HL-60 (cell line): ENCODE data around the gene FILIP1L.

Experiments used
- DNase-seq, 2 experiments: peaks; one replicate each; pipeline ENCODE4 v3.0.0-alpha.2; 2010 to 2020; ENCODE audit warnings: low read depth in 1 of 2, low spot score in 1 of 2
- H3K27ac ChIP-seq: fragments of 250-450 bp; sonication (Bioruptor Pico); replicated peaks from 2 replicates; pipeline ENCODE4 v1.5.1; 2020; ENCODE audit warnings: mild to moderate bottlenecking, moderate library complexity
- H3K27me3 ChIP-seq: fragments of 250-450 bp; sonication (Bioruptor Pico); 2 replicates; pipeline ENCODE4 v1.5.1; 2021; ENCODE audit warnings: mild to moderate bottlenecking, moderate library complexity; ENCODE audit not compliant: insufficient read depth, poor library complexity, severe bottlenecking
- H3K4me3 ChIP-seq: replicated peaks from 2 replicates; pipeline ENCODE4 v1.5.1; 2011; ENCODE audit warnings: mild to moderate bottlenecking, control low read depth, low read length; ENCODE audit not compliant: insufficient read depth
- GABPA ChIP-seq: IDR thresholded peaks from 2 replicates; pipeline ENCODE4 v1.6.1; 2012; ENCODE audit warnings: low read depth
- POLR2AphosphoS5 ChIP-seq: IDR thresholded peaks from 2 replicates; pipeline ENCODE4 v1.6.1; 2012; ENCODE audit warnings: low read depth
- SPI1 ChIP-seq: IDR thresholded peaks from 2 replicates; pipeline ENCODE4 v1.6.1; 2012; ENCODE audit warnings: low read depth, mild to moderate bottlenecking, borderline replicate concordance
- TF ChIP-seq, protein P1 (sequence below): IDR thresholded peaks from 2 replicates; pipeline ENCODE4 v1.6.1; 2012; ENCODE audit warnings: low read depth; ENCODE audit not compliant: insufficient replicate concordance
- TF ChIP-seq, protein P2 (sequence below): IDR thresholded peaks from one replicate; pipeline ENCODE4 v1.5.1; 2011; ENCODE audit warnings: low read length, control low read depth, inconsistent platforms; ENCODE audit not compliant: insufficient read depth

Gene FILIP1L

DNA sequence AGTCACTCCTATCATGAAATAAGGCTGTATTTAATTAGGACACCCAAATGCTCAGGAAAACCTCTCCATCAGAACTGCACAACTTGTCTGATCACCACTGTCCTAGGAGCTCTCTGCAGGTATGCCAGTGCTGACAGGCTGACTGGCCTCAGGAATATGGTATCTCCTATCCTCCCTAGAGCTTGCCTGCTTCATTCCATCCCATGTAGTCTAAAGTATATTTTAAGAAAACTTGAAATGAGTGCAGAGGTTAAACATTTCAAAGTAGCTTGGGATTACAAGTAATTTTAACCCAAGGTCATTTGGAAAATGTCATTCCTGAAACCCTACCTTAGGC is 23.7 kb downstream of the FILIP1L start:
- TF ChIP-seq GABPA (no peak), POLR2AphosphoS5 (no peak), SPI1 (no peak)
- TF ChIP-seq, protein P1, sequence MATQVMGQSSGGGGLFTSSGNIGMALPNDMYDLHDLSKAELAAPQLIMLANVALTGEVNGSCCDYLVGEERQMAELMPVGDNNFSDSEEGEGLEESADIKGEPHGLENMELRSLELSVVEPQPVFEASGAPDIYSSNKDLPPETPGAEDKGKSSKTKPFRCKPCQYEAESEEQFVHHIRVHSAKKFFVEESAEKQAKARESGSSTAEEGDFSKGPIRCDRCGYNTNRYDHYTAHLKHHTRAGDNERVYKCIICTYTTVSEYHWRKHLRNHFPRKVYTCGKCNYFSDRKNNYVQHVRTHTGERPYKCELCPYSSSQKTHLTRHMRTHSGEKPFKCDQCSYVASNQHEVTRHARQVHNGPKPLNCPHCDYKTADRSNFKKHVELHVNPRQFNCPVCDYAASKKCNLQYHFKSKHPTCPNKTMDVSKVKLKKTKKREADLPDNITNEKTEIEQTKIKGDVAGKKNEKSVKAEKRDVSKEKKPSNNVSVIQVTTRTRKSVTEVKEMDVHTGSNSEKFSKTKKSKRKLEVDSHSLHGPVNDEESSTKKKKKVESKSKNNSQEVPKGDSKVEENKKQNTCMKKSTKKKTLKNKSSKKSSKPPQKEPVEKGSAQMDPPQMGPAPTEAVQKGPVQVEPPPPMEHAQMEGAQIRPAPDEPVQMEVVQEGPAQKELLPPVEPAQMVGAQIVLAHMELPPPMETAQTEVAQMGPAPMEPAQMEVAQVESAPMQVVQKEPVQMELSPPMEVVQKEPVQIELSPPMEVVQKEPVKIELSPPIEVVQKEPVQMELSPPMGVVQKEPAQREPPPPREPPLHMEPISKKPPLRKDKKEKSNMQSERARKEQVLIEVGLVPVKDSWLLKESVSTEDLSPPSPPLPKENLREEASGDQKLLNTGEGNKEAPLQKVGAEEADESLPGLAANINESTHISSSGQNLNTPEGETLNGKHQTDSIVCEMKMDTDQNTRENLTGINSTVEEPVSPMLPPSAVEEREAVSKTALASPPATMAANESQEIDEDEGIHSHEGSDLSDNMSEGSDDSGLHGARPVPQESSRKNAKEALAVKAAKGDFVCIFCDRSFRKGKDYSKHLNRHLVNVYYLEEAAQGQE: no peak
- TF ChIP-seq, protein P2, sequence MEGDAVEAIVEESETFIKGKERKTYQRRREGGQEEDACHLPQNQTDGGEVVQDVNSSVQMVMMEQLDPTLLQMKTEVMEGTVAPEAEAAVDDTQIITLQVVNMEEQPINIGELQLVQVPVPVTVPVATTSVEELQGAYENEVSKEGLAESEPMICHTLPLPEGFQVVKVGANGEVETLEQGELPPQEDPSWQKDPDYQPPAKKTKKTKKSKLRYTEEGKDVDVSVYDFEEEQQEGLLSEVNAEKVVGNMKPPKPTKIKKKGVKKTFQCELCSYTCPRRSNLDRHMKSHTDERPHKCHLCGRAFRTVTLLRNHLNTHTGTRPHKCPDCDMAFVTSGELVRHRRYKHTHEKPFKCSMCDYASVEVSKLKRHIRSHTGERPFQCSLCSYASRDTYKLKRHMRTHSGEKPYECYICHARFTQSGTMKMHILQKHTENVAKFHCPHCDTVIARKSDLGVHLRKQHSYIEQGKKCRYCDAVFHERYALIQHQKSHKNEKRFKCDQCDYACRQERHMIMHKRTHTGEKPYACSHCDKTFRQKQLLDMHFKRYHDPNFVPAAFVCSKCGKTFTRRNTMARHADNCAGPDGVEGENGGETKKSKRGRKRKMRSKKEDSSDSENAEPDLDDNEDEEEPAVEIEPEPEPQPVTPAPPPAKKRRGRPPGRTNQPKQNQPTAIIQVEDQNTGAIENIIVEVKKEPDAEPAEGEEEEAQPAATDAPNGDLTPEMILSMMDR: no peak
- H3K27me3 ChIP-seq: no peaks in the 10 kb centered on the region
- H3K27ac ChIP-seq: peak overlapping the region; percentile 68
- H3K4me3 ChIP-seq: no peak overlapping the region
- DNase-seq: no peak

DNA sequence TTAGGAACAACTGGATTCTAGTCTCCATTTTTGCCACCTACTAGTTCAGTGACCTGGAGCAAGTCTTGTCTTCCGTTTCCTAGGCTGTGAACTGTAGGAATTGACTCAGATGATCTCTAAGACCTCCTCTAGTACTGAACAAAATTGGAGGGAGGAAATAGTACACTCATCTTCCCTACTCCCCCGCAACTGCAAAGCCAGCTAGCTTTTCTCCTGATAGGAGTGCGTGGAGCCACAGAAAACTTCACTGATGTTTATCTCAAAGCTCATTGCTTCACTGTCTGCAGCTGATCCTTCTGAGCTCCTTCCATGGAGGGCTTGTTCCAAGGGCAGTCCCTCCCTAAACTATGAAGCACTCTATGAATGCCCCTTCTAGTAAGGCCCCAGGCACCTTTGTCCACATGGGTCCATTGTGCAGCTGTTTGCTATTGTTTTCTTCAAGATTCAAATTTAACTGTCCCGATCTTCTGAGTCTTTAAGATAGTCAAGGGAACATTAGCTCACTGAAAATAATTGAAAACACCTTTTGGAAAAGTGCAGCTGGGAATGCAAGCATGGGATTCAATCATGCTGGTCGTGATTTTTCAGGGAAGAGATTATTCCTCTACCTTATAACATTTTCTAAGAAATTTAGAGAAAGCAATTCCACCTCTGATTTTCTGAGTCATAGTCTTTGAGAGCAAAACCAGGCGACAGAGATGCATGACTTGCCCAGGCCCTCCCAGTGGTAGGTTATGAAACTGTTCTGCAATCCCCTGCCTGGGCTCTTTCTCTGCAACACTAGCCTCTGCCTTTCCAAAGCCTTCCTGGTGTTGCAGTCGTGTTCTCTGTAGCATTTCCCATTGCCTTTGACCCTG is 24.3 kb downstream of the FILIP1L start:
- peak overlapping the region; percentile 68 for H3K27ac ChIP-seq
- DNase-seq: peak in 1 of 2 experiments; percentile 90
- H3K27me3 ChIP-seq: no peaks in the 10 kb centered on the region
- no peak overlapping the region for H3K4me3 ChIP-seq
- TF ChIP-seq GABPA (no peak), POLR2AphosphoS5 (0 out of 2 replicates have a peak, but pooled peaks have one; percentile 20)
- TF ChIP-seq, protein P2: peak; percentile 41

DNA sequence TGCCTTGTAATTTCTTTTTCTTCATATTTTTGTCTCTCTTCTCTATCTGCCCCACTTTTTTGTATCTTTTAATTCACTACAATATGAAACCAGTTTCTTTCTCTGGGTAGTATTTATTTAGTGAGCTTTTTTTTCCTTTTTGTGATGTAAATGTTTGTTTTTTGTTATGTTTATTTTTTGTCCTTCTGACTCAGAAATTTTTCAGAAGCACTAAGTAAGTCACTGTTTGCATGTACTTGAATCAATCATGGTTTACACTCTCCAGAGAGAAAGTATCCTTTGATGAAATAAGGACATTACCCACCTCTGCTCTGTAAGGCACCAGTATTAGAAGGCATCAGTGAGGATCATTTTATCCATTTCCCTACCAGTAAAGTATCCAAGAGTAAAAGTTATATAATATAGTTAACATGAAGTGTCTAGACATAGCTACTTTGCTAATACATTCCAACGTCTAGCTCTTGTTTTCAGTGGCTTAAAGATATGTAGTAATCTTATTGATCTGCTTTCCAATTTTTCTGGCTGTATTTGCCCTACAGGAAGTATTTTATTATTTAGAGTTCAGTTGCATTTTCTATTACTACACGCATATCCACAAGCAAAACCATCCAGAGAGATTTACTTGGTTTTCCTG is 25.4 kb downstream of the FILIP1L start:
- no peak for TF ChIP-seq POLR2AphosphoS5
- TF ChIP-seq SPI1: no peak
- TF ChIP-seq GABPA: no peak
- TF ChIP-seq, protein P1: no peak
- TF ChIP-seq, protein P2: no peak
- Histone ChIP-seq H3K4me3 (no peak overlapping the region), H3K27me3 (no peaks in the 10 kb centered on the region), H3K27ac (peak overlapping the region; percentile 68)
- no peak for DNase-seq
